ENCODE results near the gene LRFN2. TPM values are rescaled to one million over a fixed set of nuclear protein-coding genes. Genes with fewer than 3 reads are reported as not detected.

LRFN2 gene
- polyA plus RNA-seq, 1 of the 3 experiments (the other 2 are of a cell fraction) = 0.02 TPM

DNA sequence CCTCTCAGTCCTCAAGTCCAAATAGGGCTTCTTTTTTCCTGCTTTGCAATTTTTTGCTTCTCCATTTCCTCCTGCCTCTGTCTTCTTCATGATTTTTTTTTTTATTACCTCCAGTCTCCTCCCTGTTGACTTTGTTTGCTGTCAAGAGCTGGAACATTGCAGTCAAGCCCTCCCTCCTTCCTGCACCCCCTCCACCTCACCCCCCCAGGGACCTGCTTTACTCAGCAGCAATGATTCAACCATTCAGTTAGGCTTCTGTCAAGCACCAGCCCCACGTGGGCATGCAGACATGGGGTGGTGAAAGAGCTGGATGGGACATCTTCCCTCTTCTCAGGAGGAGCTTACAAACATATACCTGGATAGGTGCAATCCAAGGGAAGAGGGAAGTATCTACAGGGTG, 142.4 kb downstream of the LRFN2 start:
- Histone ChIP-seq H3K4me2 (no peak overlapping the region), H3K9me2 (no peaks in the 10 kb centered on the region), H3K4me3 (ENCODE audit: low read depth in 2 of 2, low read length in 1 of 2) (no peak overlapping the region), H3K9me3 (no peaks in the 10 kb centered on the region), H3K9ac (no peak overlapping the region), H2AFZ (ENCODE audit: low read depth) (no peak overlapping the region), H3K27ac (ENCODE audit: low read depth in 2 of 2, low read length in 1 of 2) (peak overlapping the region in 1 of 2 experiments; percentile 94; a peak in 2 of 4 replicates), H3K27me3 (ENCODE audit: insufficient read depth) (no peaks in the 10 kb centered on the region), H3K4me1 (ENCODE audit: control insufficient read depth in 1 of 2, insufficient read depth in 2 of 2, low read depth in 1 of 2, low read length in 1 of 2) (peaks cover 7 to 73% of the 10 kb centered on the region in 2 experiments; a peak in 3 of 4 replicates), H3K79me2 (ENCODE audit: insufficient read depth) (no peaks in the 10 kb centered on the region), H3F3A (replicated peaks; ENCODE audit: insufficient read depth) (no peaks in the 10 kb centered on the region), H3K36me3 (replicated peaks in 1 of 2; ENCODE audit: control insufficient read depth in 1 of 2, insufficient read depth in 2 of 2, low read length in 1 of 2) (no peaks in the 10 kb centered on the region), H4K20me1 (ENCODE audit: insufficient read depth) (no peaks in the 10 kb centered on the region)
- no peak for DNase-seq
- ChIA-PET CTCF (interaction anchor here (1.0 to 1.4 kb wide), 3 partner anchors 34 to 461 kb away, joined by 4 to 5 read pairs (median 4); no protein-coding TSS in a partner anchor), POLR2A (interaction anchor here (0.7 to 1.0 kb wide), 2 partner anchors 41 to 45 kb away, joined by 3 to 4 read pairs; no protein-coding TSS in a partner anchor)
- 0% methylated on average over 1 of the region's 1 CpG for WGBS (ENCODE audit: low lambda C conversion rate)
- TF ChIP-seq, protein P1, sequence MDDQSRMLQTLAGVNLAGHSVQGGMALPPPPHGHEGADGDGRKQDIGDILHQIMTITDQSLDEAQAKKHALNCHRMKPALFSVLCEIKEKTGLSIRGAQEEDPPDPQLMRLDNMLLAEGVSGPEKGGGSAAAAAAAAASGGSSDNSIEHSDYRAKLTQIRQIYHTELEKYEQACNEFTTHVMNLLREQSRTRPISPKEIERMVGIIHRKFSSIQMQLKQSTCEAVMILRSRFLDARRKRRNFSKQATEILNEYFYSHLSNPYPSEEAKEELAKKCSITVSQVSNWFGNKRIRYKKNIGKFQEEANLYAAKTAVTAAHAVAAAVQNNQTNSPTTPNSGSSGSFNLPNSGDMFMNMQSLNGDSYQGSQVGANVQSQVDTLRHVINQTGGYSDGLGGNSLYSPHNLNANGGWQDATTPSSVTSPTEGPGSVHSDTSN (IDR thresholded peaks at IDR 0.05) = no peak
- TF ChIP-seq GABPA (IDR thresholded peaks at IDR 0.05; ENCODE audit: low read depth) = no peak
- no peak for TF ChIP-seq TCF12 (IDR thresholded peaks at IDR 0.05)
- TF ChIP-seq FOSL2 (IDR thresholded peaks at IDR 0.05; ENCODE audit: borderline replicate concordance, low read depth) = no peak
- no peak for TF ChIP-seq GATA2 (CRISPR knock-in tag; IDR thresholded peaks at IDR 0.05)

DNA sequence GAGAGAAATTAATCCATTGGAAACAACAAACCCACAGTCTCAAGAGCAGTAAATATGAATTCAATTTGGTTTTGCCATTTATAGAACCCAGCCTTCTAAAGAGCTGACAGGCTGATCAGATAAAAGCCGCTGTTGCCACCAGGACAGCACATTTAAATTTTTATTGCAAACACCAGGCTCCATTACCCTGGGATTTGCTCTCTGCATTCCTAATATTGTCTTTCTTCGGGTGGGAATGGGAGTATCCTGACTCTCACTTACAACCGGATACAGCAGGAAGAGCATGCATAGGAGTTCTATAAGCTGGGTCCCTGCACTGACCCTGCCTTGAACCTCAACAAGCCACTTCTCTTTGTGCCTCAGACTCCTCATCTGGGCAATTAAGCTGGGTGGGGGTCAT, 142.9 kb downstream of the LRFN2 start:
- CTCF ChIA-PET = interaction anchor here (0.6 to 1.4 kb wide), 5 partner anchors 33 to 461 kb away, joined by 4 to 5 read pairs (median 4); no protein-coding TSS in a partner anchor
- POLR2A ChIA-PET = interaction anchor here (1.0 to 1.1 kb wide), 2 partner anchors 18 to 41 kb away, joined by 4 to 7 read pairs; no protein-coding TSS in a partner anchor
- H3K9me2 ChIP-seq = no peaks in the 10 kb centered on the region

More for the DNA sequence above, 142.9 kb downstream of the LRFN2 start:
- Histone ChIP-seq H3K4me1 (ENCODE audit: control insufficient read depth in 1 of 2, insufficient read depth in 2 of 2, low read depth in 1 of 2, low read length in 1 of 2) (peaks cover 7 to 78% of the 10 kb centered on the region in 2 experiments; a peak in 3 of 4 replicates), H3K27ac (ENCODE audit: low read depth in 2 of 2, low read length in 1 of 2) (peak overlapping the region in 1 of 2 experiments; percentile 94; a peak in 2 of 4 replicates), H3K9ac (no peak overlapping the region), H3K79me2 (ENCODE audit: insufficient read depth) (no peaks in the 10 kb centered on the region), H3K4me2 (no peak overlapping the region), H3K9me3 (no peaks in the 10 kb centered on the region), H3F3A (replicated peaks; ENCODE audit: insufficient read depth) (no peaks in the 10 kb centered on the region), H3K27me3 (ENCODE audit: insufficient read depth) (no peaks in the 10 kb centered on the region), H3K36me3 (replicated peaks in 1 of 2; ENCODE audit: control insufficient read depth in 1 of 2, insufficient read depth in 2 of 2, low read length in 1 of 2) (no peaks in the 10 kb centered on the region), H2AFZ (ENCODE audit: low read depth) (no peak overlapping the region), H3K4me3 (ENCODE audit: low read depth in 2 of 2, low read length in 1 of 2) (no peak overlapping the region), H4K20me1 (ENCODE audit: insufficient read depth) (no peaks in the 10 kb centered on the region)
- WGBS (ENCODE audit: low lambda C conversion rate) = 9% methylated on average over 3 of the region's 3 CpGs
- DNase-seq = peak; percentile 57
- TF ChIP-seq TCF12 (IDR thresholded peaks at IDR 0.05) = no peak
- TF ChIP-seq, protein P1 (IDR thresholded peaks at IDR 0.05) = no peak
- no peak for TF ChIP-seq TAF1 (IDR thresholded peaks at IDR 0.05; ENCODE audit: borderline replicate concordance, low read depth, low read length)
- TF ChIP-seq, protein P2, sequence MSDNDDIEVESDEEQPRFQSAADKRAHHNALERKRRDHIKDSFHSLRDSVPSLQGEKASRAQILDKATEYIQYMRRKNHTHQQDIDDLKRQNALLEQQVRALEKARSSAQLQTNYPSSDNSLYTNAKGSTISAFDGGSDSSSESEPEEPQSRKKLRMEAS (IDR thresholded peaks at IDR 0.05; ENCODE audit: low read depth) = no peak
- peak; percentile 71 for TF ChIP-seq GATA2 (CRISPR knock-in tag; IDR thresholded peaks at IDR 0.05)
- TF ChIP-seq RCOR1 (IDR thresholded peaks at IDR 0.05; ENCODE audit: low read length) = peak; percentile 74
- TF ChIP-seq NFIC (IDR thresholded peaks at IDR 0.05; ENCODE audit: borderline replicate concordance) = no peak
- TF ChIP-seq CHD2 (IDR thresholded peaks at IDR 0.05; ENCODE audit: low read length, partially characterized antibody) = peak; percentile 67
- TF ChIP-seq FOXJ3 (CRISPR knock-in tag; IDR thresholded peaks at IDR 0.05) = peak; percentile 62; the same call in 1 of the 2 replicates
- TF ChIP-seq MXI1 (IDR thresholded peaks at IDR 0.05; ENCODE audit: low read depth, low read length) = peak; percentile 52; the same call in 1 of the 2 replicates
- TF ChIP-seq EP300 (IDR thresholded peaks at IDR 0.05; ENCODE audit: borderline replicate concordance in 1 of 2, low read depth in 1 of 2, low read length in 1 of 2) = peak in 1 of 2 experiments; percentile 91; a peak in 2 of 4 replicates
- TF ChIP-seq, protein P3, sequence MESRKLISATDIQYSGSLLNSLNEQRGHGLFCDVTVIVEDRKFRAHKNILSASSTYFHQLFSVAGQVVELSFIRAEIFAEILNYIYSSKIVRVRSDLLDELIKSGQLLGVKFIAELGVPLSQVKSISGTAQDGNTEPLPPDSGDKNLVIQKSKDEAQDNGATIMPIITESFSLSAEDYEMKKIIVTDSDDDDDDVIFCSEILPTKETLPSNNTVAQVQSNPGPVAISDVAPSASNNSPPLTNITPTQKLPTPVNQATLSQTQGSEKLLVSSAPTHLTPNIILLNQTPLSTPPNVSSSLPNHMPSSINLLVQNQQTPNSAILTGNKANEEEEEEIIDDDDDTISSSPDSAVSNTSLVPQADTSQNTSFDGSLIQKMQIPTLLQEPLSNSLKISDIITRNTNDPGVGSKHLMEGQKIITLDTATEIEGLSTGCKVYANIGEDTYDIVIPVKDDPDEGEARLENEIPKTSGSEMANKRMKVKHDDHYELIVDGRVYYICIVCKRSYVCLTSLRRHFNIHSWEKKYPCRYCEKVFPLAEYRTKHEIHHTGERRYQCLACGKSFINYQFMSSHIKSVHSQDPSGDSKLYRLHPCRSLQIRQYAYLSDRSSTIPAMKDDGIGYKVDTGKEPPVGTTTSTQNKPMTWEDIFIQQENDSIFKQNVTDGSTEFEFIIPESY (IDR thresholded peaks at IDR 0.05; ENCODE audit: borderline replicate concordance, low read depth) = no peak
